Liver (tissue), 2 donors: Measurements from ENCODE around the gene SEC14L5.

Source experiments
- CTCF ChIP-seq: fragments of 150-350 bp; IDR thresholded peaks from 2 replicates; pipeline ENCODE4 v1.5.1; 2017; ENCODE audit warnings: improper control_type of control experiment, low read depth, low read length; ENCODE audit not compliant: missing input control
- REST ChIP-seq: IDR thresholded peaks from 2 replicates; pipeline ENCODE4 v1.6.1; 2016; ENCODE audit warnings: antibody characterized with exemption, mild to moderate bottlenecking
- donor health status: healthy.

- TF ChIP-seq REST, result no peak
- TF ChIP-seq CTCF, result no peak
Observed at GRCh38 chr16:4948903-4949766, 9.0 kb upstream of the SEC14L5 start.
